Measurements from ENCODE around the gene MTAP.

MTAP gene

GRCh38 chr9:21969011-21969940 lies 166.8 kb downstream of the MTAP start:
- peak; percentile 60 for DNase-seq (ENCODE audit: low read depth, low spot score)

GRCh38 chr9:21969951-21970799 lies 167.7 kb downstream of the MTAP start:
- DNase-seq (ENCODE audit: low read depth, low spot score), result no peak

- peak; percentile 15 for DNase-seq (ENCODE audit: low read depth, low spot score)
These were observed 168.6 kb downstream of the MTAP start for GRCh38 chr9:21970800-21971640.

- DNase-seq (ENCODE audit: low read depth, low spot score), result no peak
These were observed 169.9 kb downstream of the MTAP start for GRCh38 chr9:21972361-21972760.

GRCh38 chr9:21974343-21974721 lies 171.9 kb downstream of the MTAP start:
- no peak for DNase-seq (ENCODE audit: low read depth, low spot score)

- peak; percentile 66 for DNase-seq (ENCODE audit: low read depth, low spot score)
These were observed 172.4 kb downstream of the MTAP start for GRCh38 chr9:21974722-21975409.

- DNase-seq (ENCODE audit: low read depth, low spot score), result no peak
These were observed 174.0 kb downstream of the MTAP start for GRCh38 chr9:21976334-21976875.

GRCh38 chr9:21982391-21982790 lies 180.0 kb downstream of the MTAP start:
- no peak for DNase-seq (ENCODE audit: low read depth, low spot score)

- no peak for DNase-seq (ENCODE audit: low read depth, low spot score)
These were observed 180.6 kb downstream of the MTAP start for GRCh38 chr9:21982861-21983560.

- DNase-seq (ENCODE audit: low read depth, low spot score), result no peak
These were observed 181.1 kb downstream of the MTAP start for GRCh38 chr9:21983561-21983935.

GRCh38 chr9:21984101-21984500 lies 181.7 kb downstream of the MTAP start:
- DNase-seq (ENCODE audit: low read depth, low spot score), result no peak

- no peak for DNase-seq (ENCODE audit: low read depth, low spot score)
These were observed 183.7 kb downstream of the MTAP start for GRCh38 chr9:21985964-21986667.

Data from ELF-1 (cell line).